GM19463 (cell line): Measurements from ENCODE around the gene ARHGEF6.

Experiments used
- ATAC-seq: cut with Tn5 transposase; IDR thresholded peaks from one replicate; pipeline ENCODE4 v1.9.1; 2021; ENCODE audit warnings: mild to moderate bottlenecking, moderate library complexity; ENCODE audit not compliant: unreplicated experiment

Gene ARHGEF6

DNA sequence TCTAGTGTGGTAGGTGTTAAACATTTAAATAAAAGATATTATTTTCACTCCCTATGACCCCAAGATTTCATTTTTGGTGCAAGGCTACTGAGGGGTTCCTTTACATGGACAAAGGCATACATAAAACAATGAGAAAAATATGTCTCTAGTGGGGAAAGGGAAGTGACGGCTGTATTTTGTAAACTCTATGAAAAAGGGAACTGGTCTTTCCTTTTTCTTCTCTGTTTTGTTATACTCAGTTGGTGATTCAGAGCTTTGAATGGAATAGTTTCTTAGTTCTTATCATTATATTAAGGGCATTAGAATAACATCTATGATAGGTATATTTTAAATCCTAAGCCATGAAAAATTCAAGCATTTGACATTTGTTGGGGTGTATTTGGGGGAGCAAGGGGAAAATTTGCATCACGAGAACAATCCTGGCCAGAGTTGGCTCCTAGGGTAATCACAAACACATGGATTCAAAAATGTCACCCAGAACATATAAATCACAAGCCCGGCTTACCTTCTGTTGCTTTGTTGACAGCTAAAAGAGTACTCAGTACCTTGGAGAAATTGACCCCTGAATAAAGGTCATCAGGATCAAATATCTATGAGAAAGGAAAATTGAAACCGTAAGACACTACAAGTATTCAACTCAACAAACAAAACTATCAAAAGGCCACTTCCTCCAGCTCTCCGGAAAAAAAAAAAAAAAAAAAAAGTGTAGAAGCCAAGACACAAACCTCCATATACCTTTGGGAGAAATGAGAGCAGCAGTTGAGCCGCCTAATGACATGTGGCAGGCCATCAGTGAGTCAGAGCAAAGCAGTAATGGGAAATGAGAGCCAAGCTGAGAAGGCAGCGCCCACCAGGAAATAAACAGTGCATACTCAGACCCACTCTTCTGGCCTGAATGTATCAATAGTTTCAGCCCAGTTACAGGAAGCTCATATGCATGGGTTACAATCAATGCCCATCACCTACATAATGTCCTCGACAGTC lies 33.4 kb downstream of the ARHGEF6 start:
- peak; percentile 63 for ATAC-seq

DNA sequence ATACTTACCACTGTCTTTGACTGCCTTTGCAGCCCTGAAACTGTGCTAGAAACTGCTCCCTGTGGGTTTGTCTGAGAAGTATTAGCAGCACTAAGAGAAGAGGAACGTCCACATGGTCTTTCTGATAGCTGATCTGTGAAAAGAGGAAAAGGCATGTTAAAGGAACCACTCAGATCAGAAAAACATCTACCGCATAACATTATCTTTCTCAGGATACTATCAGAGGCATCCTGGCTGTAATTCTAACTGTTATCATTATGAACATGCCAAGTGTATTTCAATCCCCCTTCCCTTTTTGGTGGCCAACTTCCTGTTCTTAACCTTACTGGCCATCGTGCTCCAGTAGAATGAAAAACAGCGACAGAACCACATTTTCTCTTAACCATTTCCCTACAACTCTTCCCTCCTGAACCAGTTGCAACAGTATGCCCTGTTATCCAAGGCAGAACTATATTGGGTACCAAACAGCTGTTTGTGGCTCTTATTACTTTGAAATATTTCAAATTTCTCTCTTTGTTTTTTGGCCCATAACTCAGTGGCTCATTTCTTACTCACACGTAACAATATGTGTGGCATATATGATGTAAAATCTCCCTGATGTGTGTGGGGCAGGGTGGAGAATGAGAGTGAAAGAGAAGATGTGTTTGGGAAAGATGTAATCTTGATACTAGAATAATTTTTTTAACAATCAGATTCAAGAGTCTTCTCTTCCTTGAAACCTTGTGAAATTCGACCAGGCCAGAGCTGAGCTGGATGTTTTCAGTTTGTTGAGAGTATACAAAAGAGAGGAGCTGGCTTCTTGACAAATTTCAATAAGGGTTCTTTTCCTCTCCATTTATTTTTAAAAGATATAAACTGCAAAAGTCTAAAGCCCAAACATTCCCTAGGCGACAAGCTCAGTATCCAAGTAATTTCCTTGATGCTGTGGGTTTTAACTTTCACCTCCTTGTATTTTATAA lies 35.2 kb downstream of the ARHGEF6 start:
- ATAC-seq = no peak

DNA sequence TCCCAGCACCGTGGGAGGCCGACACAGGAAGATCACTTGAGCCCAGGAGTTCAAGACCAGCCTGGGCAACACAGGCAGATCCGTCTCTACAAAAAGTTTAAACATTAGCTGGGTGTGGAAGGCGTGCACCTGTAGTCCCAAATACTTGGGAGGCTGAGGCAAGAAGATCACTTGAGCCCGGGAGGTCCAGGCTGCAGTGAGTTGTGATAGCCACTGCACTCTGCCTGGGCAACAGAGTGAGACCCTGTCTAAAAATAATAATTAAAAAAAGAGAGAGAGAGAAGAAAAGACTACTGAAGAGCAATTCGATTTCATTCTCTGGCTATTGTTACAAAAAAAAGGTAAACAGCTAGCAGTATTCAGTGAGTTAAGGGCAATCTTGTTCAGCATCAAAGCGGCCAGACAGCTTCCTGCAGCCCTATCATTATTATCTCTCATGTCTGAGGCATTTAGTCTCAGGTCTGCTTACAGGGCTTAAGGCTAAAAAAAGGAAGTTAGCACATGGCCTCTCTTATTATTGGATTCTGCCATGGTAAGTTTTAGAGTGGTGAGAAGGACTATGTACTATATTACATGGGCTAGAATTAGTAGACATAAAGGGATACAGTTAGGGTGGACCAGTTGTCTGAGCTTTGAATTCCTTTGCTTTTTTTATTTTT lies 37.9 kb downstream of the ARHGEF6 start:
- ATAC-seq = no peak

DNA sequence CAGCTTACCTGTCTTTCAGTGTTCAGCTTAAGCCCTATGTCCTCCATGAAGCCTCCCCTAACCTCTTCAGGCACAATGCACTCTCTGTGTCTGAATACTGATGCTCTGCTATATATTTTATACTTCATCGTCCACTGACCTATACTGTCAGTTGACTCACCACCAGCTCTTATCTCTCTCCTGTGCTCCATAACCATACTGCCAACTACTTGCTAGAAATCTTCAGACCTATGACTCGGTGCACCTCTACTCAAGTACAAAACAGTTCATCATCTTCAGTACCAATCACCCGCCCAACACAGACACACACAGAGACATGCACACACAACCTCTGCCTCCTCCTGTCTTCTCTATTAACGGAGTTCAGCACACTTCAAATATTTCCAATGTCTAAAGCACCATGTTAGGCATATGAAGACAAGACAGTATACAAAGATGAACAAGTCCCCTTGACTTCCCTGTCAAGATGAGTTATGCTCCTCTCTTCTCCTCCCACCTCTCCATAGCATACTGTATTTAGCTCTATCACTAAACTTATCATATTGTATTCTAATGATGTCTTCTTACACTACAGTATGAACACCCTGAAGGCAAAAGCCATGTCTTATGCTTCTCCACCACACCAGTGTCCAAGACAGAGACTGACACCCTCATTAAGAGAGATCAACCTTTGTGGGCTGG lies 42.5 kb downstream of the ARHGEF6 start:
- ATAC-seq = no peak

DNA sequence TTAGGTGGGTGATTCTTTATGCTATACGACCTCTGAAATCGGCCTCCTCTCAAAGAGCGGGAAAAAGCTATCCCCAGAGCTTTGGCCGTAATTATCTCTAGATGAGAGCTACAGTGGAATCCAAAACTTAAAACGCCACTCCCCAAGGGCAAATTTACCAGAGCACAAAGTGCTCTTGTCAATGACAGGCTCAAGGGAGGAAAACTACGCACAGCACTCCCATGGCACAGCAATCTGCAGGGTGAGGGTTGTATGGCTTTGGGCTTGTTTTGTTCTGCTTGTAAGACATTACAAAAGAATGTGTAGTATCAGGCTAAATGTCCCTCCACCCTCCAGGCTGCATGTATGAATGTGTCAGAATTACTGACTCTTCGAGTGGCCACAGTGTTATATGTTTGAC lies 44.0 kb downstream of the ARHGEF6 start:
- ATAC-seq = no peak

DNA sequence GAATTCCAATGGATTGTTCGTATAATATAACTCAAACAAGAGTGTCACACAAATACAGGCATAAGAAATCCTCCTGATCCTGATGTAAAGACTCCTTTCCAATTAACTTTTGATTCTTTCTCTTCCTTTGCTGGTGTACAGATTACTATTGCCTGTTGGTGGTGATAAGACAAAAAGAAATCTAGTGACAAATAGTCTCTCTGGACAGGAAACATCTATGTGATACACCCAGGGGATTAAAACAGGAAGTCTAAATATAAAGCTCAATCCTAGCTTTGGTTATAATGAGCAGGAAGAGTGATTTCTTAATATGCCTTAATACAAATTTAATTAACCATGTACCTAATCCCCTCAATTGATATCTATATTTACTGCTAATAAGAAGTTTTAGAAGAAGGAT lies 45.1 kb downstream of the ARHGEF6 start:
- no peak for ATAC-seq

DNA sequence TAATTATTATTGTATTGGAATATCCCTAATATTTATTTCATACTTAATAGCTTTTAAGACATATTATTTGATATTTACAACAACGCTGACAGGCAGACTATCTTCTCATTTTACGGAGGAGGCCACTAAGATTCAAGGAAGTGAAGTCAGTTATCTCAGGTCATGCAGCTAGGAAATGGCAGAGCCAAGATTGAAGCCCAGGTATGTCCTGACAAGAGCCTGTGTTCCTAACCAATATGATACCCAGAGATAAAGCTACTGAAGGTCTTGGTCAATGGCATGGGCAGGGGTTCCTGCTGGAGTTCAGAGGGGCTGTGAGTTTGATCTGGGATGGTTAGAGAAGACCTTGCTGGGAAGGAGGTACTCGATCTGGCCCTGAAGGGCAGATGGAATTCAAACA lies 47.1 kb downstream of the ARHGEF6 start:
- no peak for ATAC-seq

DNA sequence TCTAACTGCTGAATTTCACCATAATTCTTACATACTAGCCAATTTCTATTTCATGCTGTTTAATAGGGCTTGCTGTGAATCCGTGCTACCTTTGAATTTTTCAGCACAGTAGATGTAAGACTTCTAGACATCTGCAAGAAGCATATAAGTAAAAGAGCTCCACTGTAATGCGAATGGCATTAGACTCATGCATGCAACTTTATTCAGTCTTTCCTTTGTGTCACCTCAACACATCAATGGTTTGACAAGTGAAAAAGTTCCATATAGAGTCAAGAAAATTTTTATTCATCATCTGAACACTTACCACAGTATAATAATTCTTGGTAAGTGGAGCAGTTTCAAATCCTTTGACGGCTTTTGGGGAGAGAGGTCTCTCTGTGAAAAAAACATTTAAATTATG lies 48.9 kb downstream of the ARHGEF6 start:
- ATAC-seq = no peak

DNA sequence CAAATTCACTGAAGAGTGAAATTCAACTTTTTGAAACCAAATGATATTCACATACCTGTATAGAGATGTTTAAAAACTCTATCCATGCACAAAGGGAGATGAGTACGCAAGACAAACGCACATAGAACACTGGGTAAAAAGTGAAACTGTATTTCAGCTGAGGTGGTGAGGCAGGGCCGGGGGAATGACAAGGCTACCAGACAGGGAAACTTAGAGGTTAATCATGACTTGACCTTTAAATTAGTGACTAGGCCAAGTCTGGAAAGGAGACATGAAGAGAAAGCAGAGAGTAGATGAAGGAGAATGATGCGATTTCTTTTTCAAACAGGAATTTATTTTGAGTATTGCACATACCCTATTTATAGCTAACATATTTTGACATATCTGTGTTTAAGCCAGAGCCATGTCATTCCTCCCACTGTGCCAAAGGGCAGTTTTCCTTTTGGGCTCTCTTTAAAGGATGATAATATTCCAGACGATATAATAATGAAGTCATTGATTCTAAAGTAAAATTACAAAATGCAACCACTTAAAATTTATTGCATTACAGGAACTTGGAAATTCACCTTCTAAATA lies 49.4 kb downstream of the ARHGEF6 start:
- no peak for ATAC-seq

DNA sequence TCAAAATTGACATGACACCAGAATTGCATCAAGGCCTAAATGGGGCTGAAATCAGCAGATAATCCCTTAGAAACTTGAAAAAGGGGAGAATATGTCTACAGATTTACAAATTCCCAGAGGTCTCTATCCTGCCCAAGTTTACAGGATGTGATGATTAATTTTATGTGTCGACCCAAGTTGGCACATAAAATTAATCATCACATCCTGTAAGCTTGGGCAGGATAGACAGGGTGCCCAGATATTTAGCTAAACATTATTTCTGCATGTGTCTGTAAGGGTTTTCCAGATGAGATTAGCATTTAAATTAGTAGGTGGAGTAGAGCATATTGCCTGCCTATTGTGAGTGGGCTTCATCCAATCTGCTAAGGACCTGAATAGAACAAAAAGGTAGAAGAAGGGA lies 52.3 kb downstream of the ARHGEF6 start:
- no peak for ATAC-seq

DNA sequence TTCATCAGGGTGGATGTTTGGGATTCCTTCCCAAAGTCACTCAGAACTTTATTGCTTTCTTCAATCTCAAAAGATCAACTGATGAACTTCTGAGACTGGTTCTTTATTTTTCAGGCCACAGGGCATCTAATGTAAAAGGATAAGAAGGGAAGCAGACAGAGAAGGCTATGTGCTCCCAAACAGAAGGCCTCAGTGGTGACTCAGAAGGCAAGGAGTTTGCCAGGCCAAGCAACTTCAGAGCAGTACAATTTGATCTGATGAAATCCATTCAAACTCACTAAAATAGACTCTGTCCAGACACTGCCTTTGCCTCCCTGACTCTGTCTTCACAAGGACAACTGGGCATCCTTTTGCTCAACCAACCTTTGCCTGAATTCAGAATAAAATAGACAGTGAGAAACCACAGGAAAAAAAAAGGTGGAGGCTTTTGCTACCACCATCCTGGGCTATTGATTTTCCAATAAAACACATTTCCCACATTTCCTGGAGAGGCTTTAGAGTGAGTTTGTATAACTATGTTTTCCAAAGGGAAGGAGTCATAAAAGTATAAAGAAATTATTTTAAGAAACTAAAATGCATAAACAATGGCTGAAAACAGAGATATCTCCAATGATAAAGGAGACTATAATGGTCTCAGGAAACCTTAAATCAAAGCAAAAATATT lies 55.2 kb downstream of the ARHGEF6 start:
- ATAC-seq = no peak

DNA sequence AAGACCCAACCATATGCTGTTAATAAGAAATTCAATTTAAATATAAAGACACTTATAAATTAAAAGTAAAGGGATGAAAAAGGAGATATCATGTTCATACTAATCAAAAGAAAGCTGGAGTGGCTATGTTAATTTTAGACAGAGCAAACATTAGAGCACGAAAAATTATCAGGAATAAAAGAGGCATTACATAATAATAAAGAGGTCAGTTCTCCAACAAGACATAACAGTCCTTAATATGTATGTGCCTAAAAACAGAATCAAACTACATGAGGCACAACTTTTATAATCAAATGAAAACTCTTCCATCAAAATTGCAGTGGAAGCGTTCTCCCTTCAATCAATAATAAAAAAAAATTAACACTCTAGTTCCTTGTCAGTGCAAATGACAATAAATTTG lies 62.6 kb downstream of the ARHGEF6 start:
- no peak for ATAC-seq

DNA sequence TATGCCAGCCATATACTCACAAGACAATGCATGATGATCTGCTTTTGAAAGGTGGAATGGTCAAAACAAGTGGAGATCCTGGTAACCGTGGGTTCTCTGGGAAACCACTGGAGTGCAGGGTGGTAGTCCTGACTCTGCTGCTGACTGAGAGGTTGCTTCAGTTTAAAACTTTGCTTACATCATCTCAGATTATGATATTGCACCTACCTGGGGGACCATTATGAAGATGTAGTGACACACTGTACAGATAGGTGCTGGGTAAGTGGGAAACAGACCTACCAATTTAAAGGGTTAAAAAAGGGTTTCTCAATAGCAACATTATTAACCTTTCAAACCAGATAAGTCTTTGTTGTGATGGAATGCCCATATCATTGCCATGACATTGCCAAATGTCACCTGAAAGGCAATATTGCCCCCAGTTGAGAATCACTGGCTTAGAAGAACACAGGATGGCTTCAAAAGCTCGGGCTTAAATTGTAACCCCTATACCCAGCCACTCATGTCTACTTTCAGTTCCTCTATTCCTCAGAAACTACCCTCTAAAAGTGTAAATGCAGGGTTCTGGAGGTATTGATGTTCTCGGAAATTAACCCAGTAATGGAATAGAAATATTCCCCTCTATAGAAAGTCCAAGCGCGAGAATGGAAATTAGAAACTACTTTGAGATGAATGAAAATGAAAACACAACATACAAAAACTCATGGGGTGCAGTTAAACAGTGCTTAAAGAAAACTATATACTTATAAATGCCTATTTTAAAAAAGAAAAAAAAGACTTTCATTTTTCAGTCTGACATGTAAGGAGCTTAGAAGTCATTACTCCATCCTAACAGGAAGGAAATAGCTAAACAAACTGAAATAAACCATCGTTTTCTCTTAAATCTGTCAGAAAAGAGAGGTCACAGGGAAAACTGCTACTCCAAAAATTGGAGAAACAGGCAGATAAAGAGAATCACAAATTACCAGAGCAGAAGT lies 65.8 kb downstream of the ARHGEF6 start:
- ATAC-seq = peak; percentile 80

DNA sequence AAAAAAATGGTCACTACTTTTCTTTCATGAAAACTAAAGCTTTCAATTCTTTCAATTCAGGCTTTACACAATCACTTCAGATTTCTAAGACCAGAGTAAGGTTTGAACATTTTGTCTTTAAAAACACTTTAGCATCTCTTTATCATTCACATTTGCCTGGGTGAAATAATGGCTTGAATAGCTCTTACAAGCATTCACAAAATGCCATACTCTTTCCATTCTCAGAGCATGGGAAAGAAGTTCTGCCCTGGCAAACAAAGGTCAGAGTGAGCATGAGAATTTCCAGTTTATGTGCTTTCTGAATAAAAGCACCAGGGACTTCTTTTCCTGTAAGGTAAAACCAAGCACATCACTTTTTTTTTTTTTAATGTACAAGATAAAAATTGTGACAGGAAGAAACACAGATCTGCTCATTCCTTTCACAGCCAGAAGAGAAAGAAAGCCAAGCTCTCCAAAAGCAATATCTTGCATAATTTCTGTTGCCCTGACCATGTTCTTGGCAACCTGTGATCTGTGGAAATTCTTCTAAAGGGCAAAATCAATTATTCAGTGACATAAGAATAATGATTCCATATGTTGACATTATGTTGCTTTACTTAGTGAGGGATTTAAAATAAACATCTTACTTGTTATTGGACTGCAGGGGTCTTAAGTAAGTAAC lies 68.0 kb downstream of the ARHGEF6 start:
- no peak for ATAC-seq

DNA sequence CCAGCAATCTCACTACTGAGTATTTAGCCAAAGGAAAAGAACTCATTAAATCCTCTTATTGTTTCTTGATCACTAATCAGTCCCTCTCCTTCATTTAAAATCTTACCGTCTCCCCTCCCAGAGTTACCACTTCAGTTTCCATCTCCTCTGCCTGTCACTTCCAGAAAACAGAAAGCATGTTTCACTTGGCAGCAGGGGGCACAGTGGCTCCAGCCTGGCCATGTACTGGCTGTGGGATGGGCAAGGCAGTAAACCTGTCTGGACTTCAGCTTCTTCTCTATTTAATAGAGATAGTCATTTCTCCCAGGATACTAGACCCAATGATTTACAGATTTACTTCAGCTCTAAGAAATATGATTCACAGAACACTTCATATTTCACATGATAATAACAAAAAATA lies 69.6 kb downstream of the ARHGEF6 start:
- peak; percentile 29 for ATAC-seq

DNA sequence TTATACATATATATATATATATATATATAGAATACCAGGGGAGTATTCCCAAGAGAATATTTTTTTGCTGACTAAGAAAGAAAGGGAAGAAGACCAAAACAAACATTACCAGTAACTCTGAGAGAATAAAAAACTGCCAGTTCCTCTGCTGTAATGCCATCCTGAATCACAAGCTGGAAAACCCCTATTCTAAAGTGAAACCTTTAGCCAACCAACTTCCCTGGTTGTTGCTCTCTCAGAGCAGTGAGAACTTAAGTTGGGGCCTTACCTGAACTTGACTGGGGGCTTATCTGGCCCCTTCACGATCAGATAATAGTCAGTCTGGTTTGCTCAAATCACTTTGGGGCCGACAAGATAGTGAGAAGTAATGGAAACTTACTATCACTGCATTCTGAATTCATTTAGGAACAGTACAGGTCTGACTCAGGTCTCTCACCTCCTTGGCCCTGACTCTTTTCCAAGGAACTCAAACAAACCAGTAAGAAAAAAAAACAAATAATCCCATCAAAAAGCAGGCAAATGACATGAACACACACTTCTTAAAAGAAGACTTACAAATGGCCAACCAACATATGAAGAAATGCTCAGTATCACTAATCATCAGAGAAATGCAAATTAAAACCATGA lies 70.3 kb downstream of the ARHGEF6 start:
- ATAC-seq = peak; percentile 44

DNA sequence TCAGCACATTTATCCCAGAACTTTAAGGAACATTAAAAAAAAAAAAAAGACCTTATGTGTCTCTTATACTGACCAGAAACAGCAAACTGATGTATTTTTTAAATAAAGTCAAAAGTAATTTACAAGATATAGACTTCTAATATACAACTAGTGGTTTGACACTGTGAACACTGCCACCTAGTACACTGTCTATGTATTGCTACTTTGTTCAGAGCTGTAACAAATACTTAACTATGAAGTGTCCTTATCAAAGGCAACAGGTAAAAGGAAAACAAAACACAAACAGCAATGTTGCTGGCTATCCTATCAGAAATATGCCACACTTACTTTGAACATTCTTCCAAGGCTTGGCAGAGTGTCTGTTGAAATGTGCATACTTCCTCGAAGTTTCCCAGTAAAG lies 72.4 kb downstream of the ARHGEF6 start:
- no peak for ATAC-seq
